ENCODE data around the gene DMD.

The DMD gene

GRCh38 chrX:31070057-31070468, 2141.3 kb downstream of the DMD start:
- H3K36me3 Mint-ChIP-seq (ENCODE audit: low read depth), result no peaks in the 10 kb centered on the region
- H3K27ac Mint-ChIP-seq, result no peak overlapping the region
- H3K4me1 Mint-ChIP-seq, result no peaks in the 10 kb centered on the region
- no peaks in the 10 kb centered on the region for H3K27me3 Mint-ChIP-seq (ENCODE audit: low read depth)
- H3K9me3 Mint-ChIP-seq, result peaks cover 16% of the 10 kb centered on the region
- H3K4me3 Mint-ChIP-seq, result no peak overlapping the region
- no peak for TF ChIP-seq CTCF (IDR thresholded peaks at IDR 0.05; ENCODE audit: unreplicated experiment in 3 of 3)
